Measurements from ENCODE around the gene POU6F2. TPM values are rescaled to one million over a fixed set of nuclear protein-coding genes. Genes with fewer than 3 reads are reported as not detected.

POU6F2 gene
- total and polyA plus RNA-seq, 9 of the 15 experiments (the other 6 are each of a cell fraction or from before 2014, with no cell fraction given), result 0.29 to 1.5 (median 0.96) TPM

- H3K36me3 ChIP-seq (ENCODE audit: control insufficient read depth, insufficient read depth, low read length), result no peaks in the 10 kb centered on the region
- no peak for DNase-seq (ENCODE audit: extremely low read depth in 1 of 4, low spot score in 3 of 4)
- no peaks in the 10 kb centered on the region for H3K4me1 ChIP-seq (replicated peaks in 1 of 2; ENCODE audit: control insufficient read depth in 2 of 2, insufficient read depth in 2 of 2, low read length in 2 of 2)
- no peak overlapping the region for H3K4me2 ChIP-seq (ENCODE audit: insufficient read depth, low read length)
- H3K27me3 ChIP-seq (ENCODE audit: control insufficient read depth in 2 of 2, insufficient read depth in 2 of 2, low read length in 2 of 2), result no peaks in the 10 kb centered on the region
- intact Hi-C loops (cut with micrococcal nuclease), result no loop called here
- H2AFZ ChIP-seq (ENCODE audit: low read depth, low read length), result no peak overlapping the region
- no TSS peak for BruUV-seq (replicated peaks)
- CTCF ChIA-PET (ENCODE audit: low intra/inter-chr PET ratio), result no interaction called here
- H3K79me2 ChIP-seq (ENCODE audit: control insufficient read depth, insufficient read depth, low read length), result no peaks in the 10 kb centered on the region
- in situ Hi-C loops (cut with MboI), result no loop called here
- POLR2A ChIA-PET, result interaction anchor here (0.7 kb wide), 1 partner anchor 775 kb away, joined by 4 read pairs; no protein-coding TSS in a partner anchor
- no peaks in the 10 kb centered on the region; the same call in 1 of the 2 replicates for H4K20me1 ChIP-seq (replicated peaks; ENCODE audit: control insufficient read depth, insufficient read depth, low read length)
- no peak overlapping the region for H3K9ac ChIP-seq (ENCODE audit: insufficient read depth in 1 of 2, low read depth in 2 of 2, low read length in 2 of 2)
- H3K9me3 ChIP-seq (replicated peaks; ENCODE audit: control insufficient read depth, insufficient read depth, low read depth, low read length), result no peaks in the 10 kb centered on the region
- no peak overlapping the region for H3K4me3 ChIP-seq
- ATAC-seq, result no peak
- FAIRE-seq, result no peak
- H3K9me1 ChIP-seq (ENCODE audit: control insufficient read depth, insufficient read depth, low read length), result no peaks in the 10 kb centered on the region
- H3K27ac ChIP-seq (ENCODE audit: extremely low read depth, low read depth, low read length), result no peak overlapping the region
- no peak for TF ChIP-seq KHSRP (IDR thresholded peaks at IDR 0.05)
- TF ChIP-seq ZNF354B (CRISPR knock-in tag; IDR thresholded peaks at IDR 0.05), result no peak
- TF ChIP-seq CBFB (CRISPR knock-in tag; IDR thresholded peaks at IDR 0.05), result no peak
- no peak for TF ChIP-seq MNT (conservative IDR thresholded peaks at IDR 0.05)
- no peak for TF ChIP-seq ZNF253 (CRISPR knock-in tag; conservative IDR thresholded peaks at IDR 0.05)
- TF ChIP-seq ZBTB43 (CRISPR knock-in tag; IDR thresholded peaks at IDR 0.05), result no peak
- no peak for TF ChIP-seq ZNF347 (CRISPR knock-in tag; IDR thresholded peaks at IDR 0.05; ENCODE audit: low read depth)
- TF ChIP-seq TAL1 (IDR thresholded peaks at IDR 0.05), result no peak
- TF ChIP-seq KAT8 (IDR thresholded peaks at IDR 0.05; ENCODE audit: low read depth), result no peak
- no peak for TF ChIP-seq GMEB1 (CRISPR knock-in tag; IDR thresholded peaks at IDR 0.05)
- TF ChIP-seq ZBTB17 (CRISPR knock-in tag; IDR thresholded peaks at IDR 0.05), result no peak
- TF ChIP-seq ZBTB49 (CRISPR knock-in tag; IDR thresholded peaks at IDR 0.05; ENCODE audit: borderline replicate concordance), result no peak
- no peak for TF ChIP-seq PCBP2 (IDR thresholded peaks at IDR 0.05; ENCODE audit: low read depth, low read length, poor library complexity, severe bottlenecking)
- no peak for TF ChIP-seq CREB5 (CRISPR knock-in tag; IDR thresholded peaks at IDR 0.05)
- TF ChIP-seq SIX5 (IDR thresholded peaks at IDR 0.05; ENCODE audit: borderline replicate concordance in 1 of 2, insufficient read depth in 1 of 2, low read depth in 1 of 2, low read length in 2 of 2), result no peak
Observed at GRCh38 chr7:39272691-39273090, 295.0 kb downstream of the POU6F2 start.
